GM12865 (cell line): Measurements from ENCODE around the gene ZNF846.

Experiments used
- DNase-seq: peaks from one replicate; pipeline ENCODE4 v3.0.0; 2010; ENCODE audit warnings: low read depth
- H3K4me3 ChIP-seq: 2 replicates; pipeline ENCODE4 v1.5.1; 2011; ENCODE audit warnings: mild to moderate bottlenecking, low read depth, low read length, control low read depth
- TF ChIP-seq, protein P1 (sequence below): IDR thresholded peaks from 2 replicates; pipeline ENCODE4 v1.5.1; 2011; ENCODE audit warnings: low read length, control low read depth, low read depth, inconsistent platforms; ENCODE audit not compliant: insufficient read depth; ENCODE audit errors: missing control alignments

The ZNF846 gene

DNA sequence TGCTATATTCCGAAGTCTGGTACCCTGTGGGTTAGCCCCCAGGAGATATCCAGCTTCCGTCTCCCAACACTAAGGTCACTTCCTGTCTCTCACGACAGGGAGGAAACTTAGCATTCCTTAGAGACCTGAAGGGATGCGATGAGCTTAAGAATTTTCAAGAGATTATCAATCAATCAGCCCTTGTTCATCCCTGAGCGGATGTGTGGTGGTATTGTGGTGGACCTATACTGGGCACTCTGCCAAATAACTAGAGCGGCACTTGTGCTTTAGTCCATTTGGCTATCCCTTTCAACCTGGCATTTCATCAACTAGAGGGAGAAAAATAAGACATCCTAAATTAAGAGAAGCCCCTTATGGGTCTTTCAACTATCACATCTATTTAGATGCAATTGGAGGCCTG, 62.7 kb downstream of the ZNF846 start:
- no peak for DNase-seq
- H3K4me3 ChIP-seq, result no peak overlapping the region
- TF ChIP-seq, protein P1, sequence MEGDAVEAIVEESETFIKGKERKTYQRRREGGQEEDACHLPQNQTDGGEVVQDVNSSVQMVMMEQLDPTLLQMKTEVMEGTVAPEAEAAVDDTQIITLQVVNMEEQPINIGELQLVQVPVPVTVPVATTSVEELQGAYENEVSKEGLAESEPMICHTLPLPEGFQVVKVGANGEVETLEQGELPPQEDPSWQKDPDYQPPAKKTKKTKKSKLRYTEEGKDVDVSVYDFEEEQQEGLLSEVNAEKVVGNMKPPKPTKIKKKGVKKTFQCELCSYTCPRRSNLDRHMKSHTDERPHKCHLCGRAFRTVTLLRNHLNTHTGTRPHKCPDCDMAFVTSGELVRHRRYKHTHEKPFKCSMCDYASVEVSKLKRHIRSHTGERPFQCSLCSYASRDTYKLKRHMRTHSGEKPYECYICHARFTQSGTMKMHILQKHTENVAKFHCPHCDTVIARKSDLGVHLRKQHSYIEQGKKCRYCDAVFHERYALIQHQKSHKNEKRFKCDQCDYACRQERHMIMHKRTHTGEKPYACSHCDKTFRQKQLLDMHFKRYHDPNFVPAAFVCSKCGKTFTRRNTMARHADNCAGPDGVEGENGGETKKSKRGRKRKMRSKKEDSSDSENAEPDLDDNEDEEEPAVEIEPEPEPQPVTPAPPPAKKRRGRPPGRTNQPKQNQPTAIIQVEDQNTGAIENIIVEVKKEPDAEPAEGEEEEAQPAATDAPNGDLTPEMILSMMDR, result no peak

DNA sequence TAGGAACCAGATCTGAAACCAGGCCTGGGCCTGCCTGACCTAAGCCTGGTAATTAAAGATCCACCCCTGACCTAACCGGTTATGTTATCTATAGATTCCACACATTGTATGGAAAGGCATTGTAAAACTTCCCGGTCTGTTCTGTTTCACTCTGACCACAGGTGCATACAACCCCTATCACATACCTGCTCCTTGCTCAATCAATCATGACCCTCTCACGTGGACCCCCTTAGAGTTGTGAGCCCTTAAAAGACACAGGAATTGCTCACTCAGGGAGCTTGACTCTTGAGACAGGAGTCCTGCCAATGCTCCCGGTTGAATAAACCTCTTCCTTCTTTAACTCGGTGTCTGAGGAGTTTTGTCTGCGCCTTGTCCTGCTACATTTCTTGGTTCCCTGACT, 66.4 kb downstream of the ZNF846 start:
- H3K4me3 ChIP-seq, result no peak overlapping the region
- DNase-seq, result no peak
- TF ChIP-seq, protein P1, result no peak
